Panc1 (cell line): Measurements from ENCODE around the gene PTBP3.

ENCODE experiments used
- CTCF ChIP-seq: fragments of 450-650 bp; IDR thresholded peaks from 2 replicates; pipeline ENCODE4 v1.5.1; 2017; ENCODE audit warnings: mild to moderate bottlenecking
- SIN3A ChIP-seq: IDR thresholded peaks from 2 replicates; pipeline ENCODE4 v1.6.1; 2012; ENCODE audit warnings: low read depth, mild to moderate bottlenecking, low read length, moderate library complexity, borderline replicate concordance; ENCODE audit not compliant: insufficient read depth

- no peak for TF ChIP-seq SIN3A
- TF ChIP-seq CTCF: no peak
These were observed 1.2 kb downstream of the PTBP3 start for GRCh38 chr9:112332214-112332613.
